GM12878 (cell line): ENCODE data around the gene CDC42EP3. TPM values are rescaled to one million over a fixed set of nuclear protein-coding genes. Genes with fewer than 3 reads are reported as not detected.

Source experiments
- ATAC-seq: fragments of 200-7000 bp; cut with Tn5 transposase; 3 replicates; pipeline ENCODE4 v1.9.1; 2020; ENCODE audit warnings: mild to moderate bottlenecking, moderate library complexity
- BruUV-seq: library from RNA; stranded (reverse); fragments of 400-500 nt; replicated peaks from 2 replicates; lab custom pipeline; 2021; lab: Mats Ljungman, UMichigan
- CTCF ChIA-PET: fragments of 300-600 bp; sonication (Branson Sonifier 250); formaldehyde crosslinking; extraction: SDS; loops from one replicate; lab custom pipeline; 2021; ENCODE audit warnings: inconsistent platforms; lab: Yijun Ruan, JAX
- POLR2A ChIA-PET: fragments of 350-600 bp; formaldehyde crosslinking; extraction: SDS; loops from one replicate; lab custom pipeline; 2021; ENCODE audit warnings: inconsistent platforms; lab: Charles Lee
- RAD21 ChIA-PET: fragments of 300-600 bp; sonication (Branson Sonifier 250); formaldehyde crosslinking; loops from one replicate; lab custom pipeline; 2023; ENCODE audit warnings: antibody characterized with exemption; ENCODE audit not compliant: unreplicated experiment; lab: Charles Lee
- SMC1A ChIA-PET: fragments of 300-600 bp; sonication (Branson Sonifier 250); formaldehyde crosslinking; loops from one replicate; lab custom pipeline; 2023; ENCODE audit not compliant: unreplicated experiment, uncharacterized antibody; lab: Charles Lee
- DNase-seq: peaks from one replicate; pipeline ENCODE4 v3.0.0-alpha.2; 2011; ENCODE audit warnings: low read depth, low spot score
- FAIRE-seq: peaks from 3 replicates; lab custom pipeline; 2011; peaks lifted over from hg19 to GRCh38; lab: Jason Lieb, UNC
- H2AFZ ChIP-seq: 2 replicates; pipeline ENCODE4 v1.6.0; 2011; ENCODE audit warnings: low read depth, low read length, control low read depth; ENCODE audit not compliant: control insufficient read depth
- H3K27ac ChIP-seq: 2 replicates; pipeline ENCODE4 v1.5.1; 2011; ENCODE audit warnings: control low read depth; ENCODE audit not compliant: control insufficient read depth, insufficient read depth
- H3K27me3 ChIP-seq, 2 experiments: replicated peaks in 1 of 2; 2 replicates each; pipeline versions ENCODE4 v1.6.0 to v1.6.1; 2011; ENCODE audit warnings: low read length in 1 of 2; ENCODE audit not compliant: control insufficient read depth in 2 of 2, insufficient read depth in 2 of 2
- H3K36me3 ChIP-seq, 2 experiments: 2 replicates each; pipeline ENCODE4 v1.5.1; 2011; ENCODE audit warnings: low read length in 1 of 2; ENCODE audit not compliant: control insufficient read depth in 2 of 2, insufficient read depth in 2 of 2
- H3K4me1 ChIP-seq: 2 replicates; pipeline ENCODE4 v1.6.1; 2011; ENCODE audit warnings: mild to moderate bottlenecking, low read length, moderate library complexity, mixed read lengths; ENCODE audit not compliant: control insufficient read depth, insufficient read depth
- H3K4me2 ChIP-seq: 2 replicates; pipeline ENCODE4 v1.6.0; 2011; ENCODE audit warnings: control low read depth; ENCODE audit not compliant: control insufficient read depth, insufficient read depth
- H3K4me3 ChIP-seq: fragments of 200-600 bp; sonication (generic); 2 replicates; pipeline ENCODE4 v1.5.1; 2016
- H3K79me2 ChIP-seq: 2 replicates; pipeline ENCODE4 v1.6.0; 2011; ENCODE audit warnings: low read length; ENCODE audit not compliant: control insufficient read depth, insufficient read depth
- H3K9ac ChIP-seq: 2 replicates; pipeline ENCODE4 v1.8.0; 2011; ENCODE audit warnings: low read length, control low read depth, mixed read lengths; ENCODE audit not compliant: control insufficient read depth, insufficient read depth
- H3K9me3 ChIP-seq: replicated peaks from 3 replicates; pipeline ENCODE4 v1.5.1; 2011; ENCODE audit warnings: mild to moderate bottlenecking, low read length; ENCODE audit not compliant: control insufficient read depth, insufficient read depth
- H4K20me1 ChIP-seq: 2 replicates; pipeline ENCODE4 v1.6.0; 2011; ENCODE audit not compliant: control insufficient read depth, insufficient read depth
- BACH1 ChIP-seq: fragments of 450-650 bp; IDR thresholded peaks from 2 replicates; pipeline ENCODE4 v1.6.1; 2017; ENCODE audit warnings: mild to moderate bottlenecking, borderline replicate concordance
- CBX3 ChIP-seq: fragments of 200-600 bp; sonication (generic); IDR thresholded peaks from 2 replicates; pipeline ENCODE4 v1.6.1; 2016; ENCODE audit warnings: low read depth, borderline replicate concordance
- CEBPB ChIP-seq, 2 experiments: fragments of 150-350 bp in 1 of 2; IDR thresholded peaks; 2 replicates each; pipeline ENCODE4 v1.6.1; 2012 to 2014; ENCODE audit warnings: low read depth in 2 of 2, low read length in 2 of 2, borderline replicate concordance in 1 of 2, inconsistent platforms in 1 of 2
- ESRRA ChIP-seq: IDR thresholded peaks from 2 replicates; pipeline ENCODE4 v1.6.1; 2012; ENCODE audit warnings: mild to moderate bottlenecking, low read length, improper control_type of control experiment
- ETV6 ChIP-seq, 2 experiments: fragments of 450-650 bp in 1 of 2; IDR thresholded peaks in 1 of 2; conservative IDR thresholded peaks in 1 of 2; 2 replicates each; pipeline ENCODE4 v1.6.1; 2014; ENCODE audit warnings: antibody characterized with exemption in 1 of 2, borderline replicate concordance in 1 of 2, low read depth in 1 of 2, mild to moderate bottlenecking in 1 of 2, moderate library complexity in 1 of 2
- MEF2B ChIP-seq: fragments of 450-650 bp; IDR thresholded peaks from 2 replicates; pipeline ENCODE4 v1.6.1; 2018; ENCODE audit warnings: mild to moderate bottlenecking, moderate library complexity; ENCODE audit not compliant: partially characterized antibody, poor library complexity, severe bottlenecking
- MTA3 ChIP-seq: IDR thresholded peaks from 2 replicates; pipeline ENCODE4 v1.6.1; 2012; ENCODE audit warnings: low read length, inconsistent platforms, borderline replicate concordance
- NBN ChIP-seq: fragments of 450-650 bp; IDR thresholded peaks from 2 replicates; pipeline ENCODE4 v1.6.1; 2016
- PAX5 ChIP-seq: IDR thresholded peaks from 2 replicates; pipeline ENCODE4 v1.6.1; 2011; ENCODE audit warnings: low read depth, low read length, borderline replicate concordance
- POLR2AphosphoS2 ChIP-seq: IDR thresholded peaks from 2 replicates; pipeline ENCODE4 v1.6.1; 2011; ENCODE audit warnings: low read depth, mild to moderate bottlenecking, low read length, improper control_type of control experiment, moderate library complexity
- POLR2AphosphoS5 ChIP-seq: IDR thresholded peaks from 2 replicates; pipeline ENCODE4 v1.6.1; 2011; ENCODE audit warnings: mild to moderate bottlenecking, low read length, inconsistent platforms
- POU2F2 ChIP-seq: IDR thresholded peaks from 3 replicates; pipeline ENCODE4 v1.6.1; 2011; ENCODE audit warnings: low read depth, mild to moderate bottlenecking, low read length, borderline replicate concordance
- RCOR1 ChIP-seq: conservative IDR thresholded peaks from 2 replicates; pipeline ENCODE4 v1.6.1; 2012; ENCODE audit warnings: low read depth, low read length, improper control_type of control experiment
- RUNX3 ChIP-seq: IDR thresholded peaks from 2 replicates; pipeline ENCODE4 v1.6.1; 2012; ENCODE audit warnings: low read length, inconsistent platforms
- SMAD5 ChIP-seq: IDR thresholded peaks from 2 replicates; pipeline ENCODE4 v1.6.1; 2016; ENCODE audit warnings: antibody characterized with exemption, low read depth
- TCF7 ChIP-seq: IDR thresholded peaks from 2 replicates; pipeline ENCODE4 v1.6.1; 2014; ENCODE audit warnings: antibody characterized with exemption, borderline replicate concordance
- WRNIP1 ChIP-seq: IDR thresholded peaks from 2 replicates; pipeline ENCODE4 v1.6.1; 2011; ENCODE audit warnings: low read depth, low read length, improper control_type of control experiment, borderline replicate concordance
- WGBS: methylation state at CpG from one replicate; pipeline ENCODE4 v1.1.6; 2016; ENCODE audit warnings: low lambda C conversion rate; ENCODE audit not compliant: insufficient replicate concordance, insufficient coverage; ENCODE audit errors: missing lambda C conversion rate; 5-methylcytosine and 5-hydroxymethylcytosine counted together
- in situ Hi-C: fragments of 300-500 bp; cut with MboI; formaldehyde crosslinking; loops from 9 replicates; pipeline ENCODE4 v1.14.3; 2018; ENCODE audit warnings: mixed read lengths
- intact Hi-C: fragments of 100-400 bp; cut with micrococcal nuclease; formaldehyde crosslinking; loops from one replicate; pipeline ENCODE4 v1.14.2; 2022; ENCODE audit not compliant: unreplicated experiment
- polyA plus RNA-seq, 11 experiments: library from polyadenylated mRNA; depleted of rRNA in 4 of 11; unstranded in 6 of 11; stranded (reverse) in 5 of 11; fragments of >200 nt; fragmentation: Nextera tagmentation in 4 of 11; fragmentation: Illumina TruSeq in 1 of 11; extraction: Ambion mirVana in 4 of 11; extraction: Trizol in 1 of 11; gene quantifications; 1 replicate in 1 of 11; 2 replicates in 10 of 11; pipeline versions ENCODE4 v1.2.1 to v1.2.3, GENCODE V29; 2011 to 2016; ENCODE audit warnings: inconsistent platforms in 2 of 11, missing spikeins in 2 of 11, low read depth in 1 of 11
- total RNA-seq, 4 experiments: library from RNA; depleted of rRNA in 3 of 4; stranded (reverse); fragments of >200 nt in 3 of 4; fragmentation: Illumina TruSeq in 1 of 4; extraction: Trizol in 1 of 4; gene quantifications; 2 replicates each; pipeline versions ENCODE4 v1.2.1 to v1.2.3, GENCODE V29; 2013 to 2021
- TF ChIP-seq, protein P1 (sequence below): fragments of 450-650 bp; formaldehyde crosslinking; IDR thresholded peaks from 2 replicates; pipeline ENCODE4 v1.5.0; 2022; ENCODE audit warnings: mild to moderate bottlenecking, missing genetic modification characterization
- TF ChIP-seq, protein P2 (sequence below): fragments of 450-650 bp; IDR thresholded peaks from 2 replicates; pipeline ENCODE4 v1.6.1; 2016; ENCODE audit warnings: mild to moderate bottlenecking

The CDC42EP3 gene
- total and polyA plus RNA-seq, 10 of the 15 experiments (the other 5 are each of a cell fraction or from before 2014, with no cell fraction given), result 11.8 to 86.9 (median 52.9) TPM

- intact Hi-C loops, result loop anchor here (1.0 to 5.0 kb wide), 5 partner anchors 11 to 223 kb away; no protein-coding TSS in a partner anchor
- BruUV-seq, result TSS peak; percentile 96
- Histone ChIP-seq H3K4me2 (peak overlapping the region; percentile 52), H3K27ac (peak overlapping the region; percentile 91), H3K4me3 (no peak overlapping the region), H3K79me2 (peaks cover 33% of the 10 kb centered on the region), H3K36me3 (peaks cover 0 to 7% of the 10 kb centered on the region in 2 experiments; a peak in 2 of 4 replicates), H3K9ac (peak overlapping the region; percentile 71), H3K4me1 (peaks cover 26% of the 10 kb centered on the region), H2AFZ (peak overlapping the region; percentile 47), H4K20me1 (no peaks in the 10 kb centered on the region), H3K27me3 (no peaks in the 10 kb centered on the region), H3K9me3 (no peaks in the 10 kb centered on the region; the same call in 2 of the 3 replicates)
- SMC1A ChIA-PET, result interaction anchor here (0.8 to 7.5 kb wide), 11 partner anchors 13 to 239 kb away, joined by 3 to 118 read pairs (median 7); no protein-coding TSS in a partner anchor
- RAD21 ChIA-PET, result interaction anchor here (0.5 to 5.6 kb wide), 13 partner anchors 9 to 220 kb away, joined by 3 to 40 read pairs (median 5); no protein-coding TSS in a partner anchor
- 35% methylated on average over 8 of the region's 8 CpGs for WGBS
- ATAC-seq, result peak; percentile 4; the same call in 2 of the 3 replicates
- in situ Hi-C loops, result no loop called here
- POLR2A ChIA-PET, result interaction anchor here (0.5 to 6.2 kb wide), 4 partner anchors 13 to 77 kb away, joined by 4 to 62 read pairs (median 5); no protein-coding TSS in a partner anchor
- no peak for DNase-seq
- peak; percentile 83 for FAIRE-seq
- CTCF ChIA-PET, result interaction anchor here (0.9 to 3.1 kb wide), 9 partner anchors 9 to 242 kb away, joined by 3 to 32 read pairs (median 4); no protein-coding TSS in a partner anchor
- TF ChIP-seq PAX5 (0 out of 2 replicates have a peak, but pooled peaks have one; percentile 3), POLR2AphosphoS2 (peak; percentile 68; the same call in 1 of the 2 replicates), TCF7 (no peak), SMAD5 (peak; percentile 93), CEBPB (IDR thresholded peaks at IDR 0.05; ENCODE audit: borderline replicate concordance in 1 of 2, low read depth in 2 of 2, low read length in 2 of 2) (no peak), NBN (0 out of 2 replicates have a peak, but pooled peaks have one; percentile 33), BACH1 (0 out of 2 replicates have a peak, but pooled peaks have one; percentile 23), POU2F2 (no peak; the same call in 1 of the 3 replicates), MEF2B (no peak), POLR2AphosphoS5 (peak; percentile 94), CBX3 (no peak), ETV6 (conservative IDR thresholded peaks at IDR 0.05 in 1 of 2, IDR thresholded peaks at IDR 0.05 in 1 of 2; ENCODE audit: borderline replicate concordance in 1 of 2, low read depth in 1 of 2) (no peak), RCOR1 (no peak), MTA3 (peak; percentile 66; the same call in 1 of the 2 replicates), RUNX3 (no peak), ESRRA (no peak), WRNIP1 (0 out of 2 replicates have a peak, but pooled peaks have one; percentile 56)
- TF ChIP-seq, protein P1, sequence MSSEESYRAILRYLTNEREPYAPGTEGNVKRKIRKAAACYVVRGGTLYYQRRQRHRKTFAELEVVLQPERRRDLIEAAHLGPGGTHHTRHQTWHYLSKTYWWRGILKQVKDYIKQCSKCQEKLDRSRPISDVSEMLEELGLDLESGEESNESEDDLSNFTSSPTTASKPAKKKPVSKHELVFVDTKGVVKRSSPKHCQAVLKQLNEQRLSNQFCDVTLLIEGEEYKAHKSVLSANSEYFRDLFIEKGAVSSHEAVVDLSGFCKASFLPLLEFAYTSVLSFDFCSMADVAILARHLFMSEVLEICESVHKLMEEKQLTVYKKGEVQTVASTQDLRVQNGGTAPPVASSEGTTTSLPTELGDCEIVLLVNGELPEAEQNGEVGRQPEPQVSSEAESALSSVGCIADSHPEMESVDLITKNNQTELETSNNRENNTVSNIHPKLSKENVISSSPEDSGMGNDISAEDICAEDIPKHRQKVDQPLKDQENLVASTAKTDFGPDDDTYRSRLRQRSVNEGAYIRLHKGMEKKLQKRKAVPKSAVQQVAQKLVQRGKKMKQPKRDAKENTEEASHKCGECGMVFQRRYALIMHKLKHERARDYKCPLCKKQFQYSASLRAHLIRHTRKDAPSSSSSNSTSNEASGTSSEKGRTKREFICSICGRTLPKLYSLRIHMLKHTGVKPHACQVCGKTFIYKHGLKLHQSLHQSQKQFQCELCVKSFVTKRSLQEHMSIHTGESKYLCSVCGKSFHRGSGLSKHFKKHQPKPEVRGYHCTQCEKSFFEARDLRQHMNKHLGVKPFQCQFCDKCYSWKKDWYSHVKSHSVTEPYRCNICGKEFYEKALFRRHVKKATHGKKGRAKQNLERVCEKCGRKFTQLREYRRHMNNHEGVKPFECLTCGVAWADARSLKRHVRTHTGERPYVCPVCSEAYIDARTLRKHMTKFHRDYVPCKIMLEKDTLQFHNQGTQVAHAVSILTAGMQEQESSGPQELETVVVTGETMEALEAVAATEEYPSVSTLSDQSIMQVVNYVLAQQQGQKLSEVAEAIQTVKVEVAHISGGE (CRISPR knock-in tag), result no peak
- TF ChIP-seq, protein P2, sequence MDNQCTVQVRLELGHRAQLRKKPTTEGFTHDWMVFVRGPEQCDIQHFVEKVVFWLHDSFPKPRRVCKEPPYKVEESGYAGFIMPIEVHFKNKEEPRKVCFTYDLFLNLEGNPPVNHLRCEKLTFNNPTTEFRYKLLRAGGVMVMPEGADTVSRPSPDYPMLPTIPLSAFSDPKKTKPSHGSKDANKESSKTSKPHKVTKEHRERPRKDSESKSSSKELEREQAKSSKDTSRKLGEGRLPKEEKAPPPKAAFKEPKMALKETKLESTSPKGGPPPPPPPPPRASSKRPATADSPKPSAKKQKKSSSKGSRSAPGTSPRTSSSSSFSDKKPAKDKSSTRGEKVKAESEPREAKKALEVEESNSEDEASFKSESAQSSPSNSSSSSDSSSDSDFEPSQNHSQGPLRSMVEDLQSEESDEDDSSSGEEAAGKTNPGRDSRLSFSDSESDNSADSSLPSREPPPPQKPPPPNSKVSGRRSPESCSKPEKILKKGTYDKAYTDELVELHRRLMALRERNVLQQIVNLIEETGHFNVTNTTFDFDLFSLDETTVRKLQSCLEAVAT, result peak; percentile 96
These were observed 36.4 kb downstream of the CDC42EP3 start for GRCh38 chr2:37634914-37635503.
